ENCODE measurements around the gene COX8A. TPM values are rescaled to one million over a fixed set of nuclear protein-coding genes. Genes with fewer than 3 reads are reported as not detected.

COX8A gene
- 221 and 307 TPM in 2 replicates for total RNA-seq

DNA sequence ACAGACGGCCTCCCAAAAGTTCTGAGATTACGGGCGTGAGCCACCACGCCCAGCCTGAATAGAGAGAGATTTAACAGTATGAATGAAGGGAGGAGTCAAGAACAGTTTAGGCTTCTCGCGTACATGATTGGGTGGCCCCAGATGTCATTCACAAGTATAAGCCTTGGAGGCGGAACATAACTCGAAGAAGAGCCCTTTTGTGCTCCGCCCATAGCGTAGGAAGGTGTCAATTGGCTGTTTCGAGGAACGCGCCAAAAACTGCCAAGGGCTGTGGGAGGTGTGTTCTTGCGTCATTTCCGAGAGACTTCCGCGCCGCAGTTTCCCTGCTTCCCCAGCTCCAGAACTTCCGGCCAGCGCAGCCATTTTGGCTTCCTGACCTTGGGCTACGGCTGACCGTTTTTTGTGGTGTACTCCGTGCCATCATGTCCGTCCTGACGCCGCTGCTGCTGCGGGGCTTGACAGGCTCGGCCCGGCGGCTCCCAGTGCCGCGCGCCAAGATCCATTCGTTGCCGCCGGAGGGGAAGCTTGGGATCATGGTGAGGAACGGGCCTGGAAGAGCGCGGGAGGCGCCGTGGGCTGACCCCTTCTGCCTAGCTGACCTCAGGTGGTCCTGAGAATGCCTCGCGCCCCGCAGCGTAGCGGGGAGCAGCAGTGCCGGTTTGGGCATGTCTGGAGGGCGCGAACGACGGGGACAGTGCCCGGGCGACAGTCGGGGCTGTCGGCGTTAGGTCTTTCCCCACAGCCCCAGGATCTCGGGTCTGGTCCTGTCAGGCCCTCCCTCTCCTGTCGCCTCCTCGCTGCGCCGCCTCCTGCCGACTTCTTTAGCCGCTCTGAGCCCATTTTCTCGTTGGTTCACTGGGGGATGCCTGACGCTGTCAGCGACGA is at the start of gene COX8A:
Gene COX8A (plus strand): TSS at position 362 of the 885 bp plus-strand sequence. CDS start 61 bp downstream, at position 423.

DNA sequence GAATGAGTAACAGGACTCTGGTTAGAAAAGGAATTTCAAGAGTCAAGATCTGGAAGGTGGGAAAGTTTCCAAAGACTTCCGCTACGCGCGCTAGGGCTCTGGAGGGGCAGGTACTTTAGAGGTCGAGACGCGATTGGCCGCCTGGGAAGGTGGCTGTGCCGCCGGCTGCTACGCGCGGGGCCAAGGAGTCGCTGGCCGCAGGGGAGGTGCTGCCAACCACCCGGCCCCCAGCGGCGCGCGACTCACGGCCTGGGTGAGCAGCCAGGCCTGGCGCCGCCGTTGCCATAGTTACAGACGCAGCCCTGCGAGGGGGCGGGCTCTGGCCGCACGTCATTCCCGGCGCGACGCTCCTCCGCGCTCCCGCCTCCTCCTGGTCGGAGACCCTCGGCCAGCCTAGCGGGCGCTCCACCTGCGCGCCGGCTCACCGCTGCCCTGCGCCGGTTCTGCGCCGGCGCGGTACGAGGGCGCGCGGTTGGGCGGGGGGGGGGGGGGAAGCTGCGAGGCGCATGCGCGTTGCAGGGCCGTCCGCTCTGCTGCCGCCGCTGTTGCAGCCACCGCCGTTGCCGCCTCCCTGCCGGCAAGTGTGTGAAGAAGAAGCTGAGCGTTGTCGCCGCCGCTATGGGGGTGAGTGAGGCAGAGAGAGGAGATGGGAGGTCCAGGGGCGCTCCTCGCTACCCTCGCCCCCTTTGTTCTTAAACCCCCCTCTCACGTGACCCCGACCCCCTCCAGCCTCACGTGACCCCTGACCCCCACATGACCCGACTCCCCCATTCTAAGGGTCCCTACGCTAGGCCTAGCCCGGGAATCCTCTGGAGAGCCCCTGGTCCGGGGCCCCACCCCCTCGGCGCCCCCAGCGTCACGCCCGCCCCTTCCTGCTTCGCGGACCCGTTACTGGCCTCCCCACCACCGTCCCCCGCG is 35.7 kb upstream of the COX8A start, which contains the start of gene NAA40:
Gene NAA40 (plus strand): TSS at position 524 of the 918 bp plus-strand sequence. CDS start 95 bp downstream, at position 619.

GRCh38 chr11:63986156-63986931 is 11.9 kb downstream of the COX8A start, which contains the start of gene OTUB1:
Gene OTUB1 (plus strand): TSS chr11:63986438. CDS start chr11:63986457, 19 bp downstream.

Other genes starting within 250 kb of the COX8A start
- 2.1 and 7.3 TPM in 2 replicates for gene ZFTA, start 205.8 kb upstream of the COX8A start, total RNA-seq
- 4.4 and 11.0 TPM in 2 replicates for gene SPINDOC, start 161.2 kb upstream of the COX8A start, total RNA-seq
- gene MARK2, start 135.5 kb upstream of the COX8A start, total RNA-seq: 19.5 and 44.6 TPM in 2 replicates
- 1.7 and 4.7 TPM in 2 replicates for gene RCOR2, start 57.5 kb upstream of the COX8A start, total RNA-seq
- gene NAA40, start 35.6 kb upstream of the COX8A start, total RNA-seq: 4.8 and 13.0 TPM in 2 replicates
- 43.6 and 44.1 TPM in 2 replicates for gene OTUB1, start 11.8 kb downstream of the COX8A start, total RNA-seq
- 0.14 and 0.34 TPM in 2 replicates for gene FLRT1, start 61.3 kb downstream of the COX8A start, total RNA-seq
- 19.4 and 26.3 TPM in 2 replicates for gene MACROD1, start 191.5 kb downstream of the COX8A start, total RNA-seq
- 101 and 162 TPM in 2 replicates for gene STIP1, start 211.6 kb downstream of the COX8A start, total RNA-seq
- gene FERMT3, start 232.1 kb downstream of the COX8A start, total RNA-seq: 0.34 and 0.71 TPM in 2 replicates

All from nasal cavity respiratory epithelium epithelial cell of viscerocranial mucosa (primary cell).